AG04450 (cell line): ENCODE measurements around the gene PPP1R14C. TPM values are rescaled to one million over a fixed set of nuclear protein-coding genes. Genes with fewer than 3 reads are reported as not detected.

Experiments
- CTCF ChIA-PET: fragments of 300-600, 350-600 bp; formaldehyde crosslinking; extraction: SDS; loops from one replicate; lab custom pipeline; 2022; ENCODE audit warnings: antibody characterized with exemption, inconsistent platforms; lab: Charles Lee
- POLR2A ChIA-PET: fragments of 350-600 bp; formaldehyde crosslinking; extraction: SDS; loops from one replicate; lab custom pipeline; 2021; ENCODE audit warnings: antibody characterized with exemption, inconsistent platforms; lab: Yijun Ruan, JAX
- DNase-seq: peaks from one replicate; pipeline ENCODE4 v3.0.0-alpha.2; 2011; ENCODE audit warnings: low read depth, low spot score
- H3K27ac ChIP-seq: one replicate; pipeline ENCODE4 v1.5.1; 2012; ENCODE audit warnings: low read depth, low read length, control low read depth
- H3K27me3 ChIP-seq: one replicate; pipeline ENCODE4 v1.6.0; 2012; ENCODE audit warnings: low read length; ENCODE audit not compliant: control insufficient read depth, insufficient read depth
- H3K4me3 ChIP-seq: 2 replicates; pipeline ENCODE4 v1.5.1; 2011; ENCODE audit warnings: mild to moderate bottlenecking, low read depth, low read length, control low read depth
- H3K9me3 ChIP-seq: 2 replicates; pipeline ENCODE4 v1.5.1; 2012; ENCODE audit warnings: low read length; ENCODE audit not compliant: control insufficient read depth, insufficient read depth
- polyA plus RNA-seq: library from polyadenylated mRNA; depleted of rRNA; stranded (reverse); fragments of >200 nt; gene quantifications from 2 replicates; pipeline ENCODE4 v1.2.3, GENCODE V29; 2011
- TF ChIP-seq, protein P1 (sequence below): IDR thresholded peaks from 2 replicates; pipeline ENCODE4 v1.5.1; 2011; ENCODE audit warnings: low read depth, low read length, control low read depth, inconsistent platforms

Gene PPP1R14C
- polyA plus RNA-seq, 1 experiment, result not detected

DNA sequence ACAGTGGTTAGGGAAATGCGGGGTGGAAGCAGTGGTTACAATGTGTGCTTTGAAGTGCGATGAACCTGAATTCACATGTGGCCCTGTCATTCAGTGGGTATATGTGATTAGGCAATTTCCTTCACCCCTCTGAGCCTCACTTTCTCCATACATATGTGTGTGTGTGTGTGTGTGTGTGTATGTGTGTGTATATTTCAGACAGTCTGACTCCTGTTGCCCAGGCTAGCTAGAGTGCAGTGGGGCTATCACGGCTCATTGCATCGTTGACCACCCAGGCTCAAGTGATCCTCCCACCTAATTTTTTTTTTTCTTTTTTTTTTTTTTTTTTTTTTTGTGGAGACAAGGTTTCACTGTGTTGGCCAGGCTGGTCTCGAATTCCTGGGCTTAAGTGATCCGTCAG lies 6.3 kb downstream of the PPP1R14C start:
- Histone ChIP-seq H3K4me3 (no peak overlapping the region), H3K27me3 (peaks cover 28% of the 10 kb centered on the region), H3K9me3 (no peaks in the 10 kb centered on the region; the same call in 1 of the 2 replicates), H3K27ac (no peak overlapping the region)
- TF ChIP-seq, protein P1, sequence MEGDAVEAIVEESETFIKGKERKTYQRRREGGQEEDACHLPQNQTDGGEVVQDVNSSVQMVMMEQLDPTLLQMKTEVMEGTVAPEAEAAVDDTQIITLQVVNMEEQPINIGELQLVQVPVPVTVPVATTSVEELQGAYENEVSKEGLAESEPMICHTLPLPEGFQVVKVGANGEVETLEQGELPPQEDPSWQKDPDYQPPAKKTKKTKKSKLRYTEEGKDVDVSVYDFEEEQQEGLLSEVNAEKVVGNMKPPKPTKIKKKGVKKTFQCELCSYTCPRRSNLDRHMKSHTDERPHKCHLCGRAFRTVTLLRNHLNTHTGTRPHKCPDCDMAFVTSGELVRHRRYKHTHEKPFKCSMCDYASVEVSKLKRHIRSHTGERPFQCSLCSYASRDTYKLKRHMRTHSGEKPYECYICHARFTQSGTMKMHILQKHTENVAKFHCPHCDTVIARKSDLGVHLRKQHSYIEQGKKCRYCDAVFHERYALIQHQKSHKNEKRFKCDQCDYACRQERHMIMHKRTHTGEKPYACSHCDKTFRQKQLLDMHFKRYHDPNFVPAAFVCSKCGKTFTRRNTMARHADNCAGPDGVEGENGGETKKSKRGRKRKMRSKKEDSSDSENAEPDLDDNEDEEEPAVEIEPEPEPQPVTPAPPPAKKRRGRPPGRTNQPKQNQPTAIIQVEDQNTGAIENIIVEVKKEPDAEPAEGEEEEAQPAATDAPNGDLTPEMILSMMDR, result no peak
- DNase-seq, result no peak
- ChIA-PET POLR2A (no interaction called here), CTCF (no interaction called here)

DNA sequence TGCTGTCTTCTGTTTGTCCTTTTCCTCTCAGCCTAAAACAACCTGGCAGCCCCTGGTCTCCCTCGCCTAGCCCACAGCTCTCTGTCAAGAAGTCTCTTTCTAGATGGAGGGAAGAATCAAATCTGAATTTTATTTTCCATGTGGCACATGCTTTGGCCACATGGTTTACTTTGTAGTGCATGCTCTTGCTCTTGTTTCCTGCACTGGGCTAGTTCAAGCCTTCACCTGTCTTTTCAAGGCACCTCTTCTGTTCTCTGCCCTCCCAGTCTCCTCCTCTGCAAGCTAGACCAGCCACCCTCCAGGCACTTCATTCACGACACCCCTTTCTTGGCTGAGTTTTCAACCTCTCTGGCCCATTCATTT lies 7.6 kb downstream of the PPP1R14C start:
- H3K27ac ChIP-seq, result no peak overlapping the region
- H3K9me3 ChIP-seq, result no peaks in the 10 kb centered on the region
- ChIA-PET CTCF (no interaction called here), POLR2A (no interaction called here)
- DNase-seq, result no peak
- peaks cover 19% of the 10 kb centered on the region for H3K27me3 ChIP-seq
- H3K4me3 ChIP-seq, result no peak overlapping the region
- TF ChIP-seq, protein P1, result no peak

- H3K4me3 ChIP-seq, result no peak overlapping the region
- H3K27me3 ChIP-seq, result peaks cover 13% of the 10 kb centered on the region
- TF ChIP-seq, protein P1, result no peak
- ChIA-PET CTCF (no interaction called here), POLR2A (no interaction called here)
- H3K27ac ChIP-seq, result no peak overlapping the region
- DNase-seq, result no peak
- H3K9me3 ChIP-seq, result no peaks in the 10 kb centered on the region
Observed at GRCh38 chr6:150150821-150151646, 8.2 kb downstream of the PPP1R14C start.

DNA sequence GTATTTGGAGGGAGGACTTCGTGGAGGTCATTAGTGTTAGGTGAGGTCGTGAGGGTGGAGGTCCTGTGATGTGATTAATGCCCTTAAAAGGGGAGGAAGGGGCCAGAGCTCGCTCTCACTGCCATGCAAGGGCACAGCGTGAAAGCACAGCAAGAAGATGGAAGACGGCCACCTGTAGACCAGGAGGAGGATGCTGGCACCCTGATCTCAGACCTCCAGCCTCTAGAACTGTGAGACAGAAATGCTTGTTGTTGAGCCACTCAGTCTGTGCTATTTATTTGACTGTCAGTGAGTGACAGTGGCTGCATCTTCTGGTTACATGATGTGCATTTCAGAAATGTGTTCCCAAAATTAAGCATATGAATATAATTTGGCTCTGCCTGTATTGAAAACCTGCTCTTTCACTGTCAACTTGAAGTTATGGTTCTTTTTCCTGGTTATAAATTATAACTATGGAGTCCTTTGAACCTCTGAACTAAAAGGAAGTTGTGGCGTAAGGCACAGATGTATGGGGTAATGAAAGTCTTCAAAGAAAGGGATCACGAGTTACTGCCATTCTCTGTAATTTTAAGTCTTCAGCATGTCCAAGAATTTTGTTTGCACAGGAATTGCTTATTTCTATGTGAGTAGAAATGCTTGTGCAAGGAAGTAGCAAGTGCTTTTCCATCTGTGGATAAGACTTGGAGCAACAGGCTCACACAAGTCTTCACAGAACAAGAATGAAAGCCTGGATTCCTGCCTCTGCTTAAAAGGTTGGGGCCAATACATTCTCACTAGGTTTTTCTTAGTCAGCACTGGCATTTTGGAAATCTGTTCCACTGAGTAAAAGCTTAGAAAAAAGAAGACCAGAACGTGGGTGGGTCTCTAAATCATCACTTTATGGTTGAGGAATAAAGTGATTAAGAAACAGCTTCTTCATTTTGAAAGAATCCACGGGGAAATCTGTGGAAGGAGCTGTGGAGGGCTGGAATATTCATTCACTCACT lies 10.3 kb downstream of the PPP1R14C start:
- DNase-seq, result no peak
- POLR2A ChIA-PET, result no interaction called here
- Histone ChIP-seq H3K27ac (no peak overlapping the region), H3K9me3 (no peaks in the 10 kb centered on the region), H3K27me3 (peaks cover 7% of the 10 kb centered on the region), H3K4me3 (no peak overlapping the region)
- TF ChIP-seq, protein P1, result no peak
- CTCF ChIA-PET, result no interaction called here
